Measurements from ENCODE around the gene ADCK2. TPM values are rescaled to one million over a fixed set of nuclear protein-coding genes. Genes with fewer than 3 reads are reported as not detected.
"Not testable (repeated sequence)": the region's sequence is repeated elsewhere in the genome, so short reads cannot be mapped to it uniquely, and the experiment has no call there.

The ADCK2 gene
- total and polyA plus RNA-seq, 9 donors = 11.0 to 18.1 (median 14.2) TPM

GRCh38 chr7:140671966-140672365 lies 779 bp upstream of the ADCK2 start:
- 75% methylated on average over 10 of the region's 15 CpGs for WGBS (ENCODE audit: insufficient coverage)
- Histone ChIP-seq H3K27ac (ENCODE audit: low read length) (no peak overlapping the region), H3K4me3 (ENCODE audit: low read length) (no peak overlapping the region), H3K9me3 (replicated peaks; ENCODE audit: control insufficient read depth, low read depth, low read length) (no peaks in the 10 kb centered on the region), H3K4me1 (ENCODE audit: control insufficient read depth, insufficient read depth, low read length) (peaks cover 18% of the 10 kb centered on the region), H3K36me3 (ENCODE audit: control insufficient read depth, insufficient read depth, low read length) (peaks cover 3% of the 10 kb centered on the region), H3K27me3 (ENCODE audit: control insufficient read depth, insufficient read depth, low read length) (no peaks in the 10 kb centered on the region)
- no peak for DNase-seq

- no peaks in the 10 kb centered on the region for H3K27me3 ChIP-seq (ENCODE audit: control insufficient read depth, insufficient read depth, low read length)
- peaks cover 18% of the 10 kb centered on the region for H3K4me1 ChIP-seq (ENCODE audit: control insufficient read depth, insufficient read depth, low read length)
- under 1% methylated on average over 71 of the region's 72 CpGs for WGBS (ENCODE audit: insufficient coverage)
- peaks cover 10% of the 10 kb centered on the region for H3K36me3 ChIP-seq (ENCODE audit: control insufficient read depth, insufficient read depth, low read length)
- peak; percentile 64 for DNase-seq
- H3K4me3 ChIP-seq (ENCODE audit: low read length) = peak overlapping the region; percentile 66
- H3K9me3 ChIP-seq (replicated peaks; ENCODE audit: control insufficient read depth, low read depth, low read length) = no peaks in the 10 kb centered on the region
- H3K27ac ChIP-seq (ENCODE audit: low read length) = peak overlapping the region; percentile 65
These were observed 473 bp downstream of the ADCK2 start for GRCh38 chr7:140673063-140673773.

- Histone ChIP-seq H3K4me3 (ENCODE audit: low read length) (peak overlapping the region; percentile 66), H3K27ac (ENCODE audit: low read length) (peak overlapping the region; percentile 65), H3K27me3 (ENCODE audit: control insufficient read depth, insufficient read depth, low read length) (no peaks in the 10 kb centered on the region), H3K4me1 (ENCODE audit: control insufficient read depth, insufficient read depth, low read length) (peaks cover 18% of the 10 kb centered on the region), H3K9me3 (replicated peaks; ENCODE audit: control insufficient read depth, low read depth, low read length) (no peaks in the 10 kb centered on the region), H3K36me3 (ENCODE audit: control insufficient read depth, insufficient read depth, low read length) (peaks cover 11% of the 10 kb centered on the region)
- no peak for DNase-seq
- 23% methylated on average over 15 of the region's 18 CpGs for WGBS (ENCODE audit: insufficient coverage)
These were observed 1.0 kb downstream of the ADCK2 start for GRCh38 chr7:140673774-140674155.

GRCh38 chr7:140674356-140674800 lies 1.6 kb downstream of the ADCK2 start:
- Histone ChIP-seq H3K4me1 (ENCODE audit: control insufficient read depth, insufficient read depth, low read length) (peaks cover 18% of the 10 kb centered on the region), H3K4me3 (ENCODE audit: low read length) (no peak overlapping the region), H3K9me3 (replicated peaks; ENCODE audit: control insufficient read depth, low read depth, low read length) (no peaks in the 10 kb centered on the region), H3K27ac (ENCODE audit: low read length) (no peak overlapping the region), H3K27me3 (ENCODE audit: control insufficient read depth, insufficient read depth, low read length) (no peaks in the 10 kb centered on the region), H3K36me3 (ENCODE audit: control insufficient read depth, insufficient read depth, low read length) (peaks cover 17% of the 10 kb centered on the region)
- DNase-seq = no peak
- 91% methylated on average over 4 of the region's 5 CpGs for WGBS (ENCODE audit: insufficient coverage)

- peak; percentile 69 for DNase-seq
- no peaks in the 10 kb centered on the region for H3K27me3 ChIP-seq (ENCODE audit: control insufficient read depth, insufficient read depth, low read length)
- peaks cover 18% of the 10 kb centered on the region for H3K4me1 ChIP-seq (ENCODE audit: control insufficient read depth, insufficient read depth, low read length)
- H3K36me3 ChIP-seq (ENCODE audit: control insufficient read depth, insufficient read depth, low read length) = peaks cover 18% of the 10 kb centered on the region
- no peak overlapping the region for H3K4me3 ChIP-seq (ENCODE audit: low read length)
- H3K27ac ChIP-seq (ENCODE audit: low read length) = no peak overlapping the region
- WGBS (ENCODE audit: insufficient coverage) = 67% methylated on average over 4 of the region's 8 CpGs
- no peaks in the 10 kb centered on the region for H3K9me3 ChIP-seq (replicated peaks; ENCODE audit: control insufficient read depth, low read depth, low read length)
These were observed 2.4 kb downstream of the ADCK2 start for GRCh38 chr7:140674899-140675701.

GRCh38 chr7:140675726-140676125 lies 3.0 kb downstream of the ADCK2 start:
- Histone ChIP-seq H3K9me3 (replicated peaks; ENCODE audit: control insufficient read depth, low read depth, low read length) (no peaks in the 10 kb centered on the region), H3K4me1 (ENCODE audit: control insufficient read depth, insufficient read depth, low read length) (peaks cover 18% of the 10 kb centered on the region), H3K36me3 (ENCODE audit: control insufficient read depth, insufficient read depth, low read length) (peaks cover 20% of the 10 kb centered on the region), H3K27me3 (ENCODE audit: control insufficient read depth, insufficient read depth, low read length) (no peaks in the 10 kb centered on the region), H3K27ac (ENCODE audit: low read length) (no peak overlapping the region), H3K4me3 (ENCODE audit: low read length) (no peak overlapping the region)
- no peak for DNase-seq
- no CpG with 5 or more reads among the region's 4 CpGs for WGBS (ENCODE audit: insufficient coverage)

GRCh38 chr7:140676306-140676705 lies 3.6 kb downstream of the ADCK2 start:
- no peak overlapping the region for H3K27ac ChIP-seq (ENCODE audit: low read length)
- H3K4me1 ChIP-seq (ENCODE audit: control insufficient read depth, insufficient read depth, low read length) = peaks cover 18% of the 10 kb centered on the region
- peaks cover 24% of the 10 kb centered on the region for H3K36me3 ChIP-seq (ENCODE audit: control insufficient read depth, insufficient read depth, low read length)
- DNase-seq = no peak
- H3K9me3 ChIP-seq (replicated peaks; ENCODE audit: control insufficient read depth, low read depth, low read length) = no peaks in the 10 kb centered on the region
- no peak overlapping the region for H3K4me3 ChIP-seq (ENCODE audit: low read length)
- WGBS (ENCODE audit: insufficient coverage) = 89% methylated on average over 1 of the region's 3 CpGs
- no peaks in the 10 kb centered on the region for H3K27me3 ChIP-seq (ENCODE audit: control insufficient read depth, insufficient read depth, low read length)

GRCh38 chr7:140676956-140677355 lies 4.2 kb downstream of the ADCK2 start:
- Histone ChIP-seq H3K4me1 (ENCODE audit: control insufficient read depth, insufficient read depth, low read length) (peaks cover 18% of the 10 kb centered on the region), H3K36me3 (ENCODE audit: control insufficient read depth, insufficient read depth, low read length) (peaks cover 30% of the 10 kb centered on the region)
- WGBS (ENCODE audit: insufficient coverage) = 92% methylated on average over 5 of the region's 11 CpGs
- H3K27ac ChIP-seq (ENCODE audit: low read length); H3K9me3 ChIP-seq (replicated peaks; ENCODE audit: control insufficient read depth, low read depth, low read length); DNase-seq; H3K4me3 ChIP-seq (ENCODE audit: low read length); H3K27me3 ChIP-seq (ENCODE audit: control insufficient read depth, insufficient read depth, low read length): not testable (repeated sequence)

GRCh38 chr7:140677496-140677895 lies 4.8 kb downstream of the ADCK2 start:
- Histone ChIP-seq H3K27ac (ENCODE audit: low read length) (no peak overlapping the region), H3K27me3 (ENCODE audit: control insufficient read depth, insufficient read depth, low read length) (no peaks in the 10 kb centered on the region), H3K36me3 (ENCODE audit: control insufficient read depth, insufficient read depth, low read length) (peaks cover 32% of the 10 kb centered on the region), H3K4me1 (ENCODE audit: control insufficient read depth, insufficient read depth, low read length) (peaks cover 13% of the 10 kb centered on the region), H3K4me3 (ENCODE audit: low read length) (no peak overlapping the region), H3K9me3 (replicated peaks; ENCODE audit: control insufficient read depth, low read depth, low read length) (no peaks in the 10 kb centered on the region)
- WGBS (ENCODE audit: insufficient coverage) = 94% methylated on average over 2 of the region's 3 CpGs
- no peak for DNase-seq

- Histone ChIP-seq H3K4me1 (ENCODE audit: control insufficient read depth, insufficient read depth, low read length) (peaks cover 12% of the 10 kb centered on the region), H3K36me3 (ENCODE audit: control insufficient read depth, insufficient read depth, low read length) (peaks cover 32% of the 10 kb centered on the region), H3K4me3 (ENCODE audit: low read length) (no peak overlapping the region), H3K9me3 (replicated peaks; ENCODE audit: control insufficient read depth, low read depth, low read length) (no peaks in the 10 kb centered on the region), H3K27ac (ENCODE audit: low read length) (no peak overlapping the region), H3K27me3 (ENCODE audit: control insufficient read depth, insufficient read depth, low read length) (no peaks in the 10 kb centered on the region)
- 89% methylated on average over 20 of the region's 20 CpGs for WGBS (ENCODE audit: insufficient coverage)
- no peak for DNase-seq
These were observed 5.5 kb downstream of the ADCK2 start for GRCh38 chr7:140678081-140678815.

All from muscle of leg (tissue), 11 donors.